ENCODE results near the gene STAC3.

GRCh38 chr12:57195186-57195585 is 55.8 kb downstream of the STAC3 start:
- TF ChIP-seq SUZ12 (IDR thresholded peaks at IDR 0.05) (no peak), FOXM1 (IDR thresholded peaks at IDR 0.05; ENCODE audit: borderline replicate concordance) (no peak), HDGF (IDR thresholded peaks at IDR 0.05; ENCODE audit: borderline replicate concordance) (no peak), NFRKB (IDR thresholded peaks at IDR 0.05) (no peak), FOXA1 (IDR thresholded peaks at IDR 0.05) (no peak), BHLHE40 (IDR thresholded peaks at IDR 0.05; ENCODE audit: borderline replicate concordance) (no peak)
- TF ChIP-seq, protein P1, sequence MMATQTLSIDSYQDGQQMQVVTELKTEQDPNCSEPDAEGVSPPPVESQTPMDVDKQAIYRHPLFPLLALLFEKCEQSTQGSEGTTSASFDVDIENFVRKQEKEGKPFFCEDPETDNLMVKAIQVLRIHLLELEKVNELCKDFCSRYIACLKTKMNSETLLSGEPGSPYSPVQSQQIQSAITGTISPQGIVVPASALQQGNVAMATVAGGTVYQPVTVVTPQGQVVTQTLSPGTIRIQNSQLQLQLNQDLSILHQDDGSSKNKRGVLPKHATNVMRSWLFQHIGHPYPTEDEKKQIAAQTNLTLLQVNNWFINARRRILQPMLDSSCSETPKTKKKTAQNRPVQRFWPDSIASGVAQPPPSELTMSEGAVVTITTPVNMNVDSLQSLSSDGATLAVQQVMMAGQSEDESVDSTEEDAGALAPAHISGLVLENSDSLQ (IDR thresholded peaks at IDR 0.05) = no peak

All from HEK293T (cell line).